ENCODE results near the gene GCNT1.
"Not testable (repeated sequence)": the region's sequence is repeated elsewhere in the genome, so short reads cannot be mapped to it uniquely, and the experiment has no call there.

Gene GCNT1

DNA sequence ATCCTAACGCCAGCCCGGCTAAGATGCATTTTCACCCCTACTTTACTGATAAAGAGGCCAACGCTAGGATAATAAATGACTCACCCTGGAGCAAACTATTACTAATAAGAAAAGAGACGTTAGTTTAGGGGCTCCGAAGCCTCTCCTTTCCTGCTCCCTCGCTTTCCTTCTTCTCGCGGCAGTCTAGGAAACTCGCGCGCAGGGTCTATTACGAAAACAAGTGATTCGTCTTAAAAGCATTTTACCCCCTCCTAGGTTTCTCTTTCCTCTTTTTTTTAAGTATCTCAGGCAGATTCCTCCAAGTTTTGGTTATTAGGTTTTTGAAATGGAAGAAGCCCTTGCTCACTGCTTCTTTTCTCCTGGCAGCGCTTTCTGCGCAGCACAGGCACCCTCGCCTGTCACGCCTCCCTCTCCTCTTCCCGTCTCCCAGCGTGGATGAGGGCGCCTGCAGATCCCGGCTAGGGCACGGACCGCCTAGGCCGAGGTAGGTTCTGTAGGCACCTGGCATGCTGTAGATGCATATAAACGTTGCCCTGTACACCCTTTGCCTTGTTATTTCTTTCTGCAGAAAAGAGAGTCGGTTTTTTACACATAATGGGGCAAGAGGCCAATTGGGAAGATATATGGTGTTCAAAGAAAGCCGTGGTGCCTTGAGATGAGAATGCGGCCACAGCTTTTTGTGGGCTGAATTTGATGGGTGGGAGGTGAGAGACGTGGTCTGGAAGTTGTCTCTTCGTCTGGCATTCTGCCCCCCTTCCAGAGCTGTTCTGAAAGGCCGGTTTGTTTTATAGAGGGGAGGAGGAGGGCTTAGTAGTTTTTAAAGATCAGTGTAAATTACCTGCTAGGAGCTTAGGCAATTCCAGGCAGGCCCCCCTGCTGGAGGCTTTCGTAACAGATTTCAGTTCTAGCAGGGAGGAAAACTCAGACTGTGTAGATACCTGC is 983 bp downstream of the GCNT1 start:
- Histone ChIP-seq H3K4me1 (ENCODE audit: control insufficient read depth, insufficient read depth, low read length, poor library complexity, severe bottlenecking) (peaks cover 10% of the 10 kb centered on the region), H3K27me3 (replicated peaks; ENCODE audit: control insufficient read depth, insufficient read depth, low read length, poor library complexity, severe bottlenecking) (no peaks in the 10 kb centered on the region), H3K9me3 (ENCODE audit: control insufficient read depth, low read length) (no peaks in the 10 kb centered on the region), H3K4me3 (ENCODE audit: insufficient read depth, low read depth, low read length, poor library complexity, severe bottlenecking) (peak overlapping the region; percentile 91), H3K27ac (ENCODE audit: insufficient read depth, low read length, poor library complexity, severe bottlenecking) (peak overlapping the region; percentile 7), H3K36me3 (ENCODE audit: control insufficient read depth, insufficient read depth, low read length) (no peaks in the 10 kb centered on the region)
- no peak for DNase-seq

DNA sequence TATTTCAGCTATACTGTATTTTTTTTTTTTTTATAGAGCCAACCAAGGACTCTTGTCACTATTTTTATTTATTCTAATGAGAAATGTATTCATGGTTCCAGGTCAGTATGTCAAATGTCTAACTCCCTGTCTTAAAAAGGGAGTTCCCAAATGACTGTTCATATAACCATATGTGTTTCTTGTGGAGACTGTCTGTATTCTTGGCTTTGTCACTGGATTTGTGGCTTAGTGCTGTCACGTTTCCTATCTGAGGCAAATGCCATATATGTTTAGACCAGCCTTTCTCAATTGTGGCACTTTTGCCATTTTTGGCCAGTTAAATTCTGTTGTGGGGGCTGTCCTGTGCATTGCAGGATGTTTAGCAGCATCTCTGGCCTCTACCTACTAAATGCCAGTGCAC is 3.1 kb downstream of the GCNT1 start:
- H3K27me3 ChIP-seq (replicated peaks; ENCODE audit: control insufficient read depth, insufficient read depth, low read length, poor library complexity, severe bottlenecking) = no peaks in the 10 kb centered on the region
- peaks cover 7% of the 10 kb centered on the region for H3K4me1 ChIP-seq (ENCODE audit: control insufficient read depth, insufficient read depth, low read length, poor library complexity, severe bottlenecking)
- no peak overlapping the region for H3K27ac ChIP-seq (ENCODE audit: insufficient read depth, low read length, poor library complexity, severe bottlenecking)
- H3K36me3 ChIP-seq (ENCODE audit: control insufficient read depth, insufficient read depth, low read length) = no peaks in the 10 kb centered on the region
- DNase-seq = no peak
- no peak overlapping the region for H3K4me3 ChIP-seq (ENCODE audit: insufficient read depth, low read depth, low read length, poor library complexity, severe bottlenecking)
- no peaks in the 10 kb centered on the region for H3K9me3 ChIP-seq (ENCODE audit: control insufficient read depth, low read length)

DNA sequence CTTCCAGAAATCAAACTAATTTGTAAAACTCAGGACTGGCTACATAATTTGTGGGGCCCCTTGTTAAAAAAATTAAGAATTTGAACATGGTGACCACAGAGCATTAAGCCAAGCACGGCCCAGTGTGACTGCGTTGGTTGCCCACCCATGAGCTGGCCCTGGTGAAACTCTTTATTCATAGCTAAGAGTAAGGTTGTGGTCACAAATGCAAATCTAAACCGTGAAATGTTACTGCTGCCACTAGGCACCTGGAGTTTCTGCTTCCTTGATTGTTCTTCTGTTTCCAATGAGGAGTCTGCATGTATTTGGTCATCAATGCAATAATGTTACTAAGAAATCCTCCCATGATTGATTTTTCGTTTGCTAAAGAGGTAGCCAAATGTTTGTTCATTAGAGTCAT is 4.2 kb downstream of the GCNT1 start:
- Histone ChIP-seq H3K9me3 (ENCODE audit: control insufficient read depth, low read length) (no peaks in the 10 kb centered on the region), H3K27me3 (replicated peaks; ENCODE audit: control insufficient read depth, insufficient read depth, low read length, poor library complexity, severe bottlenecking) (no peaks in the 10 kb centered on the region), H3K27ac (ENCODE audit: insufficient read depth, low read length, poor library complexity, severe bottlenecking) (no peak overlapping the region), H3K36me3 (ENCODE audit: control insufficient read depth, insufficient read depth, low read length) (no peaks in the 10 kb centered on the region), H3K4me1 (ENCODE audit: control insufficient read depth, insufficient read depth, low read length, poor library complexity, severe bottlenecking) (peaks cover 7% of the 10 kb centered on the region), H3K4me3 (ENCODE audit: insufficient read depth, low read depth, low read length, poor library complexity, severe bottlenecking) (no peak overlapping the region)
- DNase-seq = no peak

- Histone ChIP-seq H3K9me3 (ENCODE audit: control insufficient read depth, low read length) (no peaks in the 10 kb centered on the region), H3K27ac (ENCODE audit: insufficient read depth, low read length, poor library complexity, severe bottlenecking) (no peak overlapping the region), H3K4me1 (ENCODE audit: control insufficient read depth, insufficient read depth, low read length, poor library complexity, severe bottlenecking) (peaks cover 7% of the 10 kb centered on the region), H3K4me3 (ENCODE audit: insufficient read depth, low read depth, low read length, poor library complexity, severe bottlenecking) (no peak overlapping the region), H3K27me3 (replicated peaks; ENCODE audit: control insufficient read depth, insufficient read depth, low read length, poor library complexity, severe bottlenecking) (no peaks in the 10 kb centered on the region), H3K36me3 (ENCODE audit: control insufficient read depth, insufficient read depth, low read length) (no peaks in the 10 kb centered on the region)
- DNase-seq = no peak
Measured at GRCh38 chr9:76464706-76465105, 5.7 kb downstream of the GCNT1 start.

DNA sequence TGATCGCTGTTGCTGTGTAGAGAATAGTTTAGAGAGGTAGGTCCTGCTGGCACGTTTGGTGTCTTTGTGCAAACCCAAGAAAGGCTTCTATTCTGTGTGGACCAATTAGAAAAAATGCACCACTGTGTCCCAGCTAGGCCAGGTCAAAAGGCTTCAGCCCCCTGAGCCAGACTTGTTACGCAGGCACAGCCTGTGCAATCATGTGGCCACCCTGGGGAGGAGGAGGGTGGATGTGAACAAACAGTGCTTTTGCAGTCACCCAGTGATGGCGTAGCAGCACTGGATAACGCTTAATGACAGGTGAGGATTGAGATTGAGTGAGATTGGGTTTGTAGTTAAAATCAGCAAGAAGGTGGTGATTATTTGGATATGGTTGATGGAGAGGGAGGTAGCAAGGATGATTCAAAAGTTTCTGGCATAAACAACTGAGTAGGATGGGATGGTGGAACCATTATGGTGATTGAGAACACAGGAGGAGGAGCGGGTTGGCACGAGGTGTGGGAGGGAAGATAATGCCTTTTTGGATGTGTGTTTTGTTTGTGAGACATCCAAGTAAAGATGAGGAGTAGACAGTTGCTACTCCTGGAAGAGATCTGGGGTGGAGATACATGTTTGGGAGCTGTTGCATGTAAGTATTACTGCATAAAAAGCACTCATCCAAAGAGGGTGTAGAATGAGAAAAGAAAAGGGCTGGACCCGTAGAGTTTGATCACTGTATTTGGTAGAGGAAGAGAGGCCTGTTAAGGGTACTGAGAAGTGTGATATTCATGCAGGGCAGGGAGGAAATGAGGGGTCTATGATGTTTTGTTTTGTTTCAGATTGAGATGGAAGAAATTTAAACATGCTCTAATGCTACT is 6.7 kb downstream of the GCNT1 start:
- Histone ChIP-seq H3K27me3 (replicated peaks; ENCODE audit: control insufficient read depth, insufficient read depth, low read length, poor library complexity, severe bottlenecking) (no peaks in the 10 kb centered on the region), H3K4me3 (ENCODE audit: insufficient read depth, low read depth, low read length, poor library complexity, severe bottlenecking) (no peak overlapping the region), H3K4me1 (ENCODE audit: control insufficient read depth, insufficient read depth, low read length, poor library complexity, severe bottlenecking) (no peaks in the 10 kb centered on the region), H3K36me3 (ENCODE audit: control insufficient read depth, insufficient read depth, low read length) (no peaks in the 10 kb centered on the region), H3K9me3 (ENCODE audit: control insufficient read depth, low read length) (no peaks in the 10 kb centered on the region), H3K27ac (ENCODE audit: insufficient read depth, low read length, poor library complexity, severe bottlenecking) (no peak overlapping the region)
- no peak for DNase-seq

GRCh38 chr9:76466299-76466605 is 7.3 kb downstream of the GCNT1 start:
- Histone ChIP-seq H3K4me3 (ENCODE audit: insufficient read depth, low read depth, low read length, poor library complexity, severe bottlenecking) (no peak overlapping the region), H3K27ac (ENCODE audit: insufficient read depth, low read length, poor library complexity, severe bottlenecking) (no peak overlapping the region), H3K4me1 (ENCODE audit: control insufficient read depth, insufficient read depth, low read length, poor library complexity, severe bottlenecking) (no peaks in the 10 kb centered on the region), H3K27me3 (replicated peaks; ENCODE audit: control insufficient read depth, insufficient read depth, low read length, poor library complexity, severe bottlenecking) (no peaks in the 10 kb centered on the region), H3K36me3 (ENCODE audit: control insufficient read depth, insufficient read depth, low read length) (no peaks in the 10 kb centered on the region), H3K9me3 (ENCODE audit: control insufficient read depth, low read length) (no peaks in the 10 kb centered on the region)
- DNase-seq = no peak

DNA sequence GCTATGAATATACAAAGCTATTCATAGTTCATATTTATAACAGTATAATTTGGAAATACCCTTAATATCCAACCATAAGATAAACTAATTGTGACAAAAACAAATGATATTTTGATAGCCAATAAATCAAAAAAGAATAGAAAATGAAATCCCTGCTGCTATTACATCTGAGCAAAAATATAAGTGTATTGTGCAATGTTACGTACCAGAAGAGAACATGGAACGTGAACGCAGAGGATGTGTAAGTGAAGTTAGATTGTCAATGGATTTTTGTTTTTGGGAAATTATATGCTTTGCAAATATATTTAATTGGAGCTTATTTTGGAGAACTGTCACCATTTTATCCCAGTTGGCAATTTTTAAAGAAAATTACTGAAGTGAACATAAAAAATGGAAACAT is 15.4 kb downstream of the GCNT1 start:
- Histone ChIP-seq H3K27me3 (replicated peaks; ENCODE audit: control insufficient read depth, insufficient read depth, low read length, poor library complexity, severe bottlenecking) (no peaks in the 10 kb centered on the region), H3K9me3 (ENCODE audit: control insufficient read depth, low read length) (no peaks in the 10 kb centered on the region), H3K27ac (ENCODE audit: insufficient read depth, low read length, poor library complexity, severe bottlenecking) (no peak overlapping the region), H3K4me3 (ENCODE audit: insufficient read depth, low read depth, low read length, poor library complexity, severe bottlenecking) (no peak overlapping the region), H3K36me3 (ENCODE audit: control insufficient read depth, insufficient read depth, low read length) (no peaks in the 10 kb centered on the region), H3K4me1 (ENCODE audit: control insufficient read depth, insufficient read depth, low read length, poor library complexity, severe bottlenecking) (no peaks in the 10 kb centered on the region)
- no peak for DNase-seq

GRCh38 chr9:76475686-76476085 is 16.7 kb downstream of the GCNT1 start:
- no peaks in the 10 kb centered on the region for H3K36me3 ChIP-seq (ENCODE audit: control insufficient read depth, insufficient read depth, low read length)
- H3K9me3 ChIP-seq (ENCODE audit: control insufficient read depth, low read length) = no peaks in the 10 kb centered on the region
- H3K27ac ChIP-seq (ENCODE audit: insufficient read depth, low read length, poor library complexity, severe bottlenecking) = no peak overlapping the region
- no peak overlapping the region for H3K4me3 ChIP-seq (ENCODE audit: insufficient read depth, low read depth, low read length, poor library complexity, severe bottlenecking)
- no peak for DNase-seq
- no peaks in the 10 kb centered on the region for H3K4me1 ChIP-seq (ENCODE audit: control insufficient read depth, insufficient read depth, low read length, poor library complexity, severe bottlenecking)
- no peaks in the 10 kb centered on the region for H3K27me3 ChIP-seq (replicated peaks; ENCODE audit: control insufficient read depth, insufficient read depth, low read length, poor library complexity, severe bottlenecking)

DNA sequence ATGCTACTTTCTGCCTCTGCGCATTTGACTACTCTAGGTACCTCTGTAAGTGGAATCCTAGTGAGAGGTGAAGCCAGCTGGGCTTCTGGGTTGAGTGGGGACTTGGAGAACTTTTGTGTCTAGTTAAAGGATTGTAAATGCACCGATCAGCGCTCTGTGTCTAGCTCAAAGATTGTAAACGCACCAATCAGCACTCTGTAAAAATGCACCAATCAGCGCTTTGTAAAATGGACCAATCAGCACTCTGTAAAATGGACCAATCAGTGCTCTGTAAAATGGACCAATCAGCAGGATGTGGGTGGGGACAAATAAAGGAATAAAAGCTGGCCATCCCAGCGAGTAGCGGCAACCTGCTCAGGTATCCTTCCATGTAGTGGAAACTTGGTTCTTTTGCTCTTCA is 18.8 kb downstream of the GCNT1 start:
- H3K36me3 ChIP-seq (ENCODE audit: control insufficient read depth, insufficient read depth, low read length); DNase-seq; H3K27ac ChIP-seq (ENCODE audit: insufficient read depth, low read length, poor library complexity, severe bottlenecking); H3K9me3 ChIP-seq (ENCODE audit: control insufficient read depth, low read length); H3K4me3 ChIP-seq (ENCODE audit: insufficient read depth, low read depth, low read length, poor library complexity, severe bottlenecking); H3K4me1 ChIP-seq (ENCODE audit: control insufficient read depth, insufficient read depth, low read length, poor library complexity, severe bottlenecking); H3K27me3 ChIP-seq (replicated peaks; ENCODE audit: control insufficient read depth, insufficient read depth, low read length, poor library complexity, severe bottlenecking): not testable (repeated sequence)

GRCh38 chr9:76478226-76478625 is 19.2 kb downstream of the GCNT1 start:
- Histone ChIP-seq H3K4me1 (ENCODE audit: control insufficient read depth, insufficient read depth, low read length, poor library complexity, severe bottlenecking) (no peaks in the 10 kb centered on the region), H3K4me3 (ENCODE audit: insufficient read depth, low read depth, low read length, poor library complexity, severe bottlenecking) (no peak overlapping the region), H3K27me3 (replicated peaks; ENCODE audit: control insufficient read depth, insufficient read depth, low read length, poor library complexity, severe bottlenecking) (no peaks in the 10 kb centered on the region), H3K36me3 (ENCODE audit: control insufficient read depth, insufficient read depth, low read length) (no peaks in the 10 kb centered on the region), H3K9me3 (ENCODE audit: control insufficient read depth, low read length) (no peaks in the 10 kb centered on the region), H3K27ac (ENCODE audit: insufficient read depth, low read length, poor library complexity, severe bottlenecking) (no peak overlapping the region)
- DNase-seq = no peak
